ENCODE results near the gene VPS26A.

GRCh38 chr10:69104994-69105790, 18.8 kb upstream of the VPS26A start:
- TF ChIP-seq CTCF (IDR thresholded peaks at IDR 0.05) (no peak), POLR2AphosphoS5 (IDR thresholded peaks at IDR 0.05) (no peak), POLR2A (IDR thresholded peaks at IDR 0.05) (no peak), EP300 (IDR thresholded peaks at IDR 0.05) (no peak)
